WTC11 (cell line): ENCODE measurements around the gene DOK5. TPM values are rescaled to one million over a fixed set of nuclear protein-coding genes. Genes with fewer than 3 reads are reported as not detected.

Source experiments
- ATAC-seq: fragments of 200-7000 bp; cut with Tn5 transposase; 2 replicates; pipeline ENCODE4 v1.10.0; 2021; ENCODE audit warnings: mild to moderate bottlenecking, moderate library complexity
- CTCF ChIA-PET: fragments of 300-600 bp; sonication (Branson Sonifier 250); formaldehyde crosslinking; loops from one replicate; lab custom pipeline; 2021; ENCODE audit warnings: antibody characterized with exemption; lab: Charles Lee
- POLR2A ChIA-PET: fragments of 350-600 bp; sonication (Branson Sonifier 250); formaldehyde crosslinking; loops from one replicate; lab custom pipeline; 2021; ENCODE audit warnings: antibody characterized with exemption; lab: Charles Lee
- DNase-seq: peaks from one replicate; pipeline ENCODE4 v3.0.0; 2021; ENCODE audit warnings: low spot score
- H3K27ac Mint-ChIP-seq: 2 replicates; pipeline ENCODE4 v1.8.0; 2021; ENCODE audit warnings: mixed read lengths
- H3K27me3 Mint-ChIP-seq: 2 replicates; pipeline ENCODE4 v1.8.0; 2021; ENCODE audit warnings: low read depth, mild to moderate bottlenecking, moderate library complexity, mixed read lengths
- H3K36me3 Mint-ChIP-seq: 2 replicates; pipeline ENCODE4 v1.8.0; 2021; ENCODE audit warnings: mixed read lengths
- H3K4me1 Mint-ChIP-seq: 2 replicates; pipeline ENCODE4 v1.8.0; 2022; ENCODE audit warnings: mixed read lengths
- H3K4me3 Mint-ChIP-seq: 2 replicates; pipeline ENCODE4 v1.8.0; 2021; ENCODE audit warnings: mild to moderate bottlenecking, moderate library complexity, mixed read lengths
- H3K9me3 Mint-ChIP-seq: 2 replicates; pipeline ENCODE4 v1.8.0; 2021; ENCODE audit warnings: mixed read lengths
- ETV6 ChIP-seq: sonication (generic); formaldehyde crosslinking; IDR thresholded peaks from 2 replicates; pipeline ENCODE4 v1.8.1; 2022; ENCODE audit warnings: mild to moderate bottlenecking, missing genetic modification reagents
- GTF2I ChIP-seq: fragments of 250-450 bp; sonication (Bioruptor Pico); conservative IDR thresholded peaks from 2 replicates; pipeline ENCODE4 v1.4.0; 2021; ENCODE audit warnings: mild to moderate bottlenecking
- IRF2 ChIP-seq: sonication (generic); formaldehyde crosslinking; IDR thresholded peaks from 2 replicates; pipeline ENCODE4 v1.8.0; 2022; ENCODE audit warnings: low read depth, missing genetic modification reagents, borderline replicate concordance
- JAZF1 ChIP-seq: fragments of 250-450 bp; sonication (Bioruptor Pico); IDR thresholded peaks from 2 replicates; pipeline ENCODE4 v1.9.0; 2021; ENCODE audit warnings: moderate library complexity, mild to moderate bottlenecking, inconsistent platforms
- JUN ChIP-seq: sonication (generic); formaldehyde crosslinking; IDR thresholded peaks from 2 replicates; pipeline ENCODE4 v1.8.0; 2023; ENCODE audit warnings: mild to moderate bottlenecking, missing genetic modification reagents
- NFATC4 ChIP-seq: fragments of 250-450 bp; sonication (Bioruptor Pico); IDR thresholded peaks from 2 replicates; pipeline ENCODE4 v1.9.0; 2021; ENCODE audit warnings: mild to moderate bottlenecking
- NR2C2 ChIP-seq: sonication (generic); formaldehyde crosslinking; IDR thresholded peaks from 2 replicates; pipeline ENCODE4 v1.8.0; 2022; ENCODE audit warnings: mild to moderate bottlenecking, missing genetic modification reagents
- NR3C1 ChIP-seq: sonication (generic); formaldehyde crosslinking; conservative IDR thresholded peaks from 2 replicates; pipeline ENCODE4 v1.8.1; 2023; ENCODE audit warnings: low read depth, mild to moderate bottlenecking, missing genetic modification reagents
- PRRX2 ChIP-seq: fragments of 250-450 bp; sonication (Bioruptor Pico); IDR thresholded peaks from 2 replicates; pipeline ENCODE4 v1.8.0; 2021; ENCODE audit warnings: mild to moderate bottlenecking
- SOX15 ChIP-seq: fragments of 250-450 bp; sonication (Bioruptor Pico); IDR thresholded peaks from 2 replicates; pipeline ENCODE4 v1.9.0; 2021; ENCODE audit warnings: mild to moderate bottlenecking
- SP1 ChIP-seq: sonication (generic); formaldehyde crosslinking; conservative IDR thresholded peaks from 2 replicates; pipeline ENCODE4 v1.8.1; 2022; ENCODE audit warnings: missing genetic modification reagents
- TEAD1 ChIP-seq: sonication (generic); formaldehyde crosslinking; IDR thresholded peaks from 2 replicates; pipeline ENCODE4 v1.8.0; 2022; ENCODE audit warnings: mild to moderate bottlenecking, missing genetic modification reagents
- ZBTB21 ChIP-seq: sonication (generic); formaldehyde crosslinking; IDR thresholded peaks from 2 replicates; pipeline ENCODE4 v1.8.1; 2023; ENCODE audit warnings: mild to moderate bottlenecking, missing genetic modification reagents, borderline replicate concordance
- ZNF423 ChIP-seq: fragments of 250-450 bp; sonication (Bioruptor Pico); IDR thresholded peaks from 2 replicates; pipeline ENCODE4 v2.1.2; 2022; ENCODE audit warnings: mild to moderate bottlenecking, moderate library complexity
- ZNF671 ChIP-seq: fragments of 250-450 bp; sonication (Bioruptor Pico); IDR thresholded peaks from 2 replicates; pipeline ENCODE4 v1.8.0; 2021; ENCODE audit warnings: mild to moderate bottlenecking
- total RNA-seq: library from RNA; stranded (reverse); gene quantifications from 3 replicates; pipeline ENCODE4 v1.2.3, GENCODE V29; 2021
- TF ChIP-seq, protein P1 (sequence below): sonication (generic); formaldehyde crosslinking; conservative IDR thresholded peaks from 2 replicates; pipeline ENCODE4 v1.8.1; 2022; ENCODE audit warnings: mild to moderate bottlenecking, missing genetic modification reagents
- TF ChIP-seq, protein P2 (sequence below): sonication (generic); formaldehyde crosslinking; IDR thresholded peaks from 2 replicates; pipeline ENCODE4 v1.8.0; 2023; ENCODE audit warnings: missing genetic modification reagents
- TF ChIP-seq, protein P3 (sequence below): fragments of 200-600 bp; IDR thresholded peaks from 2 replicates; pipeline ENCODE4 v1.8.0; 2022; ENCODE audit warnings: antibody characterized with exemption
- TF ChIP-seq, protein P4 (sequence below): fragments of 250-450 bp; sonication (Bioruptor Pico); IDR thresholded peaks from 2 replicates; pipeline ENCODE4 v1.9.0; 2021; ENCODE audit warnings: moderate library complexity, mild to moderate bottlenecking, inconsistent platforms, borderline replicate concordance
- TF ChIP-seq, protein P5 (sequence below): sonication (generic); formaldehyde crosslinking; IDR thresholded peaks from 2 replicates; pipeline ENCODE4 v1.8.1; 2023; ENCODE audit warnings: mild to moderate bottlenecking, missing genetic modification reagents
- TF ChIP-seq, protein P6 (sequence below): sonication (generic); formaldehyde crosslinking; IDR thresholded peaks from 2 replicates; pipeline ENCODE4 v1.8.1; 2023; ENCODE audit warnings: mild to moderate bottlenecking, moderate library complexity, missing genetic modification reagents
- TF ChIP-seq, protein P7 (sequence below): sonication (generic); formaldehyde crosslinking; IDR thresholded peaks from 2 replicates; pipeline ENCODE4 v1.8.0; 2022; ENCODE audit warnings: mild to moderate bottlenecking, missing genetic modification reagents
- TF ChIP-seq, protein P8 (sequence below): fragments of 250-450 bp; sonication (Bioruptor Pico); IDR thresholded peaks from 2 replicates; pipeline ENCODE4 v1.9.0; 2021; ENCODE audit warnings: mild to moderate bottlenecking, borderline replicate concordance
- TF ChIP-seq, protein P9 (sequence below): sonication (generic); formaldehyde crosslinking; IDR thresholded peaks from 2 replicates; pipeline ENCODE4 v1.8.1; 2022; ENCODE audit warnings: mild to moderate bottlenecking, missing genetic modification reagents, moderate library complexity, borderline replicate concordance

DOK5 gene
- total RNA-seq, 1 experiment from 2014 or later = 10.1 TPM

DNA sequence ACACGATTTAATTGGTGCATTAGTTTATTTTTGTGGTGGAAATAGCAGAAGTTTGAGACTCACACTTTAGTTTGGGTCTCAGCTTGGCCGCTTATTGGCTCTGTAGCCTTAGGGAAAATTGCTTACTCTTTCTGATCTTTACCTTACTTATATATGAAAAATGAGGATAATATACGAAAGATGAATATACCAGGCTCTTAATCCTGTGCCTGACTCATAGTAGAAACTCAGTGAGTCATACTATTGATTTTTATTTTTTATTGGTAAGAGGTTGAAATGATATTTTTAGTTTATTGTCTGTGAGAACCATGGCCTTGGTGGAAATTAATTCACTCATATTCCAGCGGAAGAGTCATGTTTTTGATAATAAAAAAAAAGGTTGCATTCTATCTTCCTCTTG is 11.2 kb downstream of the DOK5 start:
- POLR2A ChIA-PET = no interaction called here
- TF ChIP-seq, protein P1, sequence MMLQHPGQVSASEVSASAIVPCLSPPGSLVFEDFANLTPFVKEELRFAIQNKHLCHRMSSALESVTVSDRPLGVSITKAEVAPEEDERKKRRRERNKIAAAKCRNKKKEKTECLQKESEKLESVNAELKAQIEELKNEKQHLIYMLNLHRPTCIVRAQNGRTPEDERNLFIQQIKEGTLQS (CRISPR knock-in tag) = no peak
- no peak for TF ChIP-seq IRF2 (CRISPR knock-in tag)
- TF ChIP-seq NR3C1 (CRISPR knock-in tag) = no peak
- TF ChIP-seq ZNF671 (CRISPR knock-in tag) = no peak
- TF ChIP-seq, protein P2, sequence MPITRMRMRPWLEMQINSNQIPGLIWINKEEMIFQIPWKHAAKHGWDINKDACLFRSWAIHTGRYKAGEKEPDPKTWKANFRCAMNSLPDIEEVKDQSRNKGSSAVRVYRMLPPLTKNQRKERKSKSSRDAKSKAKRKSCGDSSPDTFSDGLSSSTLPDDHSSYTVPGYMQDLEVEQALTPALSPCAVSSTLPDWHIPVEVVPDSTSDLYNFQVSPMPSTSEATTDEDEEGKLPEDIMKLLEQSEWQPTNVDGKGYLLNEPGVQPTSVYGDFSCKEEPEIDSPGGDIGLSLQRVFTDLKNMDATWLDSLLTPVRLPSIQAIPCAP = no peak
- TF ChIP-seq, protein P3, sequence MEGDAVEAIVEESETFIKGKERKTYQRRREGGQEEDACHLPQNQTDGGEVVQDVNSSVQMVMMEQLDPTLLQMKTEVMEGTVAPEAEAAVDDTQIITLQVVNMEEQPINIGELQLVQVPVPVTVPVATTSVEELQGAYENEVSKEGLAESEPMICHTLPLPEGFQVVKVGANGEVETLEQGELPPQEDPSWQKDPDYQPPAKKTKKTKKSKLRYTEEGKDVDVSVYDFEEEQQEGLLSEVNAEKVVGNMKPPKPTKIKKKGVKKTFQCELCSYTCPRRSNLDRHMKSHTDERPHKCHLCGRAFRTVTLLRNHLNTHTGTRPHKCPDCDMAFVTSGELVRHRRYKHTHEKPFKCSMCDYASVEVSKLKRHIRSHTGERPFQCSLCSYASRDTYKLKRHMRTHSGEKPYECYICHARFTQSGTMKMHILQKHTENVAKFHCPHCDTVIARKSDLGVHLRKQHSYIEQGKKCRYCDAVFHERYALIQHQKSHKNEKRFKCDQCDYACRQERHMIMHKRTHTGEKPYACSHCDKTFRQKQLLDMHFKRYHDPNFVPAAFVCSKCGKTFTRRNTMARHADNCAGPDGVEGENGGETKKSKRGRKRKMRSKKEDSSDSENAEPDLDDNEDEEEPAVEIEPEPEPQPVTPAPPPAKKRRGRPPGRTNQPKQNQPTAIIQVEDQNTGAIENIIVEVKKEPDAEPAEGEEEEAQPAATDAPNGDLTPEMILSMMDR = no peak
- TF ChIP-seq, protein P4, sequence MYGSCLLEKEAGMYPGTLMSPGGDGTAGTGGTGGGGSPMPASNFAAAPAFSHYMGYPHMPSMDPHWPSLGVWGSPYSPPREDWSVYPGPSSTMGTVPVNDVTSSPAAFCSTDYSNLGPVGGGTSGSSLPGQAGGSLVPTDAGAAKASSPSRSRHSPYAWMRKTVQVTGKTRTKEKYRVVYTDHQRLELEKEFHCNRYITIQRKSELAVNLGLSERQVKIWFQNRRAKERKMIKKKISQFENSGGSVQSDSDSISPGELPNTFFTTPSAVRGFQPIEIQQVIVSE (CRISPR knock-in tag) = no peak
- no peak for TF ChIP-seq ZBTB21 (CRISPR knock-in tag)
- TF ChIP-seq SP1 (CRISPR knock-in tag) = no peak
- TF ChIP-seq, protein P5, sequence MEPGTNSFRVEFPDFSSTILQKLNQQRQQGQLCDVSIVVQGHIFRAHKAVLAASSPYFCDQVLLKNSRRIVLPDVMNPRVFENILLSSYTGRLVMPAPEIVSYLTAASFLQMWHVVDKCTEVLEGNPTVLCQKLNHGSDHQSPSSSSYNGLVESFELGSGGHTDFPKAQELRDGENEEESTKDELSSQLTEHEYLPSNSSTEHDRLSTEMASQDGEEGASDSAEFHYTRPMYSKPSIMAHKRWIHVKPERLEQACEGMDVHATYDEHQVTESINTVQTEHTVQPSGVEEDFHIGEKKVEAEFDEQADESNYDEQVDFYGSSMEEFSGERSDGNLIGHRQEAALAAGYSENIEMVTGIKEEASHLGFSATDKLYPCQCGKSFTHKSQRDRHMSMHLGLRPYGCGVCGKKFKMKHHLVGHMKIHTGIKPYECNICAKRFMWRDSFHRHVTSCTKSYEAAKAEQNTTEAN = no peak
- TF ChIP-seq, protein P6, sequence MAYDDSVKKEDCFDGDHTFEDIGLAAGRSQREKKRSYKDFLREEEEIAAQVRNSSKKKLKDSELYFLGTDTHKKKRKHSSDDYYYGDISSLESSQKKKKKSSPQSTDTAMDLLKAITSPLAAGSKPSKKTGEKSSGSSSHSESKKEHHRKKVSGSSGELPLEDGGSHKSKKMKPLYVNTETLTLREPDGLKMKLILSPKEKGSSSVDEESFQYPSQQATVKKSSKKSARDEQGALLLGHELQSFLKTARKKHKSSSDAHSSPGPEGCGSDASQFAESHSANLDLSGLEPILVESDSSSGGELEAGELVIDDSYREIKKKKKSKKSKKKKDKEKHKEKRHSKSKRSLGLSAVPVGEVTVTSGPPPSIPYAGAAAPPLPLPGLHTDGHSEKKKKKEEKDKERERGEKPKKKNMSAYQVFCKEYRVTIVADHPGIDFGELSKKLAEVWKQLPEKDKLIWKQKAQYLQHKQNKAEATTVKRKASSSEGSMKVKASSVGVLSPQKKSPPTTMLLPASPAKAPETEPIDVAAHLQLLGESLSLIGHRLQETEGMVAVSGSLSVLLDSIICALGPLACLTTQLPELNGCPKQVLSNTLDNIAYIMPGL (CRISPR knock-in tag) = no peak
- no peak for TF ChIP-seq JAZF1 (CRISPR knock-in tag)
- no peak for TF ChIP-seq ZNF423 (CRISPR knock-in tag)
- TF ChIP-seq SOX15 (CRISPR knock-in tag) = no peak
- TF ChIP-seq JUN = no peak
- TF ChIP-seq TEAD1 (CRISPR knock-in tag) = no peak
- H3K9me3 Mint-ChIP-seq = no peaks in the 10 kb centered on the region
- H3K4me3 Mint-ChIP-seq = no peak overlapping the region
- H3K36me3 Mint-ChIP-seq = no peaks in the 10 kb centered on the region
- H3K27ac Mint-ChIP-seq = no peak overlapping the region
- CTCF ChIA-PET = no interaction called here
- DNase-seq (no peak), ATAC-seq (no peak)
- no peaks in the 10 kb centered on the region for H3K27me3 Mint-ChIP-seq
- H3K4me1 Mint-ChIP-seq = peaks cover 11% of the 10 kb centered on the region

DNA sequence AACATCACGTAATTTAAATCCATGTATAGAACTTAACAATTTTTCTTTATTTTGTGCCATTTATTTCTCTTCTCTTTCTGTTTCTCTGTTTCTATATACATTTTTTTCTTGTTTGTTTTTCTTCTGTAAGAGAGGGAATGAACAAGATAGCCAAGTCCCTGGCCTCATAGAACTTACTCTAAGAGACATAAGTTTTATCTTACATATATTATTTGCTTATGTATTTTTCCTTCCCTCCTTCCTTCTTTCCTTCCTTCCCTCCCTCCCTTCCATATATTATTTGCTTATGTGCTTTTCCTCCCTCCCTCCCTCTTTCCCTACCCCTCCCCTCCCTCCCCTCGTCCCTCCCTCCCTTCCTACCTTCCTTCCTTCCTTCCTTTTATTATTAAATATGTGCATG is 13.0 kb downstream of the DOK5 start:
- Mint-ChIP-seq H3K4me1 (0 out of 2 replicates have a peak, but pooled peaks cover 4% of the 10 kb centered on the region), H3K9me3 (no peaks in the 10 kb centered on the region), H3K27me3 (no peaks in the 10 kb centered on the region), H3K27ac (no peak overlapping the region), H3K36me3 (no peaks in the 10 kb centered on the region), H3K4me3 (no peak overlapping the region)
- DNase-seq (no peak), ATAC-seq (no peak)
- ChIA-PET POLR2A (no interaction called here), CTCF (no interaction called here)
- TF ChIP-seq NFATC4 (CRISPR knock-in tag) = no peak
- TF ChIP-seq ETV6 = no peak
- TF ChIP-seq PRRX2 = no peak
- TF ChIP-seq GTF2I (CRISPR knock-in tag) = no peak
- TF ChIP-seq, protein P7, sequence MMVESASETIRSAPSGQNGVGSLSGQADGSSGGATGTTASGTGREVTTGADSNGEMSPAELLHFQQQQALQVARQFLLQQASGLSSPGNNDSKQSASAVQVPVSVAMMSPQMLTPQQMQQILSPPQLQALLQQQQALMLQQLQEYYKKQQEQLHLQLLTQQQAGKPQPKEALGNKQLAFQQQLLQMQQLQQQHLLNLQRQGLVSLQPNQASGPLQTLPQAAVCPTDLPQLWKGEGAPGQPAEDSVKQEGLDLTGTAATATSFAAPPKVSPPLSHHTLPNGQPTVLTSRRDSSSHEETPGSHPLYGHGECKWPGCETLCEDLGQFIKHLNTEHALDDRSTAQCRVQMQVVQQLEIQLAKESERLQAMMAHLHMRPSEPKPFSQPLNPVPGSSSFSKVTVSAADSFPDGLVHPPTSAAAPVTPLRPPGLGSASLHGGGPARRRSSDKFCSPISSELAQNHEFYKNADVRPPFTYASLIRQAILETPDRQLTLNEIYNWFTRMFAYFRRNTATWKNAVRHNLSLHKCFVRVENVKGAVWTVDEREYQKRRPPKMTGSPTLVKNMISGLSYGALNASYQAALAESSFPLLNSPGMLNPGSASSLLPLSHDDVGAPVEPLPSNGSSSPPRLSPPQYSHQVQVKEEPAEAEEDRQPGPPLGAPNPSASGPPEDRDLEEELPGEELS = no peak
- TF ChIP-seq NR2C2 (CRISPR knock-in tag) = no peak
- TF ChIP-seq, protein P8, sequence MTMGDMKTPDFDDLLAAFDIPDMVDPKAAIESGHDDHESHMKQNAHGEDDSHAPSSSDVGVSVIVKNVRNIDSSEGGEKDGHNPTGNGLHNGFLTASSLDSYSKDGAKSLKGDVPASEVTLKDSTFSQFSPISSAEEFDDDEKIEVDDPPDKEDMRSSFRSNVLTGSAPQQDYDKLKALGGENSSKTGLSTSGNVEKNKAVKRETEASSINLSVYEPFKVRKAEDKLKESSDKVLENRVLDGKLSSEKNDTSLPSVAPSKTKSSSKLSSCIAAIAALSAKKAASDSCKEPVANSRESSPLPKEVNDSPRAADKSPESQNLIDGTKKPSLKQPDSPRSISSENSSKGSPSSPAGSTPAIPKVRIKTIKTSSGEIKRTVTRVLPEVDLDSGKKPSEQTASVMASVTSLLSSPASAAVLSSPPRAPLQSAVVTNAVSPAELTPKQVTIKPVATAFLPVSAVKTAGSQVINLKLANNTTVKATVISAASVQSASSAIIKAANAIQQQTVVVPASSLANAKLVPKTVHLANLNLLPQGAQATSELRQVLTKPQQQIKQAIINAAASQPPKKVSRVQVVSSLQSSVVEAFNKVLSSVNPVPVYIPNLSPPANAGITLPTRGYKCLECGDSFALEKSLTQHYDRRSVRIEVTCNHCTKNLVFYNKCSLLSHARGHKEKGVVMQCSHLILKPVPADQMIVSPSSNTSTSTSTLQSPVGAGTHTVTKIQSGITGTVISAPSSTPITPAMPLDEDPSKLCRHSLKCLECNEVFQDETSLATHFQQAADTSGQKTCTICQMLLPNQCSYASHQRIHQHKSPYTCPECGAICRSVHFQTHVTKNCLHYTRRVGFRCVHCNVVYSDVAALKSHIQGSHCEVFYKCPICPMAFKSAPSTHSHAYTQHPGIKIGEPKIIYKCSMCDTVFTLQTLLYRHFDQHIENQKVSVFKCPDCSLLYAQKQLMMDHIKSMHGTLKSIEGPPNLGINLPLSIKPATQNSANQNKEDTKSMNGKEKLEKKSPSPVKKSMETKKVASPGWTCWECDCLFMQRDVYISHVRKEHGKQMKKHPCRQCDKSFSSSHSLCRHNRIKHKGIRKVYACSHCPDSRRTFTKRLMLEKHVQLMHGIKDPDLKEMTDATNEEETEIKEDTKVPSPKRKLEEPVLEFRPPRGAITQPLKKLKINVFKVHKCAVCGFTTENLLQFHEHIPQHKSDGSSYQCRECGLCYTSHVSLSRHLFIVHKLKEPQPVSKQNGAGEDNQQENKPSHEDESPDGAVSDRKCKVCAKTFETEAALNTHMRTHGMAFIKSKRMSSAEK (CRISPR knock-in tag) = no peak
- TF ChIP-seq, protein P9, sequence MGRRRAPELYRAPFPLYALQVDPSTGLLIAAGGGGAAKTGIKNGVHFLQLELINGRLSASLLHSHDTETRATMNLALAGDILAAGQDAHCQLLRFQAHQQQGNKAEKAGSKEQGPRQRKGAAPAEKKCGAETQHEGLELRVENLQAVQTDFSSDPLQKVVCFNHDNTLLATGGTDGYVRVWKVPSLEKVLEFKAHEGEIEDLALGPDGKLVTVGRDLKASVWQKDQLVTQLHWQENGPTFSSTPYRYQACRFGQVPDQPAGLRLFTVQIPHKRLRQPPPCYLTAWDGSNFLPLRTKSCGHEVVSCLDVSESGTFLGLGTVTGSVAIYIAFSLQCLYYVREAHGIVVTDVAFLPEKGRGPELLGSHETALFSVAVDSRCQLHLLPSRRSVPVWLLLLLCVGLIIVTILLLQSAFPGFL (CRISPR knock-in tag) = no peak
